Tibial nerve (tissue), 4 donors: ENCODE data around the gene LONP2.

ENCODE experiments used
- EP300 ChIP-seq, 2 donors: sonication (generic); formaldehyde crosslinking; IDR thresholded peaks; one replicate each; pipeline ENCODE4 v1.6.1; 2017; ENCODE audit warnings: antibody characterized with exemption in 2 of 2, mild to moderate bottlenecking in 1 of 2
- TF ChIP-seq, protein P1 (sequence below), 5 experiments: fragments of 200-600 bp in 3 of 5; fragments of 450-650 bp in 2 of 5; sonication (generic) in 3 of 5; IDR thresholded peaks; one replicate each; pipeline ENCODE4 v1.5.1; 2016 to 2019; ENCODE audit warnings: antibody characterized with exemption in 5 of 5, mild to moderate bottlenecking in 3 of 5, moderate library complexity in 2 of 5

DNA sequence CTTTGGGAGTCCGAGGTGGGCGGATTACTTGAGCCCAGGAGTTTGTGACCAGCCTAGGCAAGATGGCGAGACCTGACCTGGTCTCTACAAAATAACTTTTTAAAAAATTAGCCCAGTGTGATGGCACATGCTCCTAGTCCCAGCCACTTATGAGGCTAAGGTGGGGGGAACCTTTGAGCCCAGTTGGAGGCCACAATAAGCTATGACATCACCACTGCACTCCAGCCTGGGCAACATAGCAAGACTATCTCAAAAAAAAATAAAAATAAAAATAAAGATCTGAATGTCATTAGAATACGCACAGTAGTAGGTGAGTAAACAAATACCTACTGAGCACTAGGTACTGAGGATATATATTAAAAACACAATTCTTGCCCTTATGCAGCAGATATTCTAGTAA is 138.0 kb downstream of the LONP2 start:
- TF ChIP-seq, protein P1, sequence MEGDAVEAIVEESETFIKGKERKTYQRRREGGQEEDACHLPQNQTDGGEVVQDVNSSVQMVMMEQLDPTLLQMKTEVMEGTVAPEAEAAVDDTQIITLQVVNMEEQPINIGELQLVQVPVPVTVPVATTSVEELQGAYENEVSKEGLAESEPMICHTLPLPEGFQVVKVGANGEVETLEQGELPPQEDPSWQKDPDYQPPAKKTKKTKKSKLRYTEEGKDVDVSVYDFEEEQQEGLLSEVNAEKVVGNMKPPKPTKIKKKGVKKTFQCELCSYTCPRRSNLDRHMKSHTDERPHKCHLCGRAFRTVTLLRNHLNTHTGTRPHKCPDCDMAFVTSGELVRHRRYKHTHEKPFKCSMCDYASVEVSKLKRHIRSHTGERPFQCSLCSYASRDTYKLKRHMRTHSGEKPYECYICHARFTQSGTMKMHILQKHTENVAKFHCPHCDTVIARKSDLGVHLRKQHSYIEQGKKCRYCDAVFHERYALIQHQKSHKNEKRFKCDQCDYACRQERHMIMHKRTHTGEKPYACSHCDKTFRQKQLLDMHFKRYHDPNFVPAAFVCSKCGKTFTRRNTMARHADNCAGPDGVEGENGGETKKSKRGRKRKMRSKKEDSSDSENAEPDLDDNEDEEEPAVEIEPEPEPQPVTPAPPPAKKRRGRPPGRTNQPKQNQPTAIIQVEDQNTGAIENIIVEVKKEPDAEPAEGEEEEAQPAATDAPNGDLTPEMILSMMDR (IDR thresholded peaks at IDR 0.05): no peak
- TF ChIP-seq EP300 (IDR thresholded peaks at IDR 0.05): no peak
